Amniotic stem cell (primary cell): ENCODE data around the gene JAK3.
"Not testable (repeated sequence)": the region's sequence is repeated elsewhere in the genome, so short reads cannot be mapped to it uniquely, and the experiment has no call there.

Experiments
- DNase-seq: peaks from one replicate; lab custom pipeline; 2025; lab: John Stamatoyannopoulos, UW

The JAK3 gene

GRCh38 chr19:17777840-17778239, 69.9 kb downstream of the JAK3 start:
- DNase-seq: not testable (repeated sequence)

DNA sequence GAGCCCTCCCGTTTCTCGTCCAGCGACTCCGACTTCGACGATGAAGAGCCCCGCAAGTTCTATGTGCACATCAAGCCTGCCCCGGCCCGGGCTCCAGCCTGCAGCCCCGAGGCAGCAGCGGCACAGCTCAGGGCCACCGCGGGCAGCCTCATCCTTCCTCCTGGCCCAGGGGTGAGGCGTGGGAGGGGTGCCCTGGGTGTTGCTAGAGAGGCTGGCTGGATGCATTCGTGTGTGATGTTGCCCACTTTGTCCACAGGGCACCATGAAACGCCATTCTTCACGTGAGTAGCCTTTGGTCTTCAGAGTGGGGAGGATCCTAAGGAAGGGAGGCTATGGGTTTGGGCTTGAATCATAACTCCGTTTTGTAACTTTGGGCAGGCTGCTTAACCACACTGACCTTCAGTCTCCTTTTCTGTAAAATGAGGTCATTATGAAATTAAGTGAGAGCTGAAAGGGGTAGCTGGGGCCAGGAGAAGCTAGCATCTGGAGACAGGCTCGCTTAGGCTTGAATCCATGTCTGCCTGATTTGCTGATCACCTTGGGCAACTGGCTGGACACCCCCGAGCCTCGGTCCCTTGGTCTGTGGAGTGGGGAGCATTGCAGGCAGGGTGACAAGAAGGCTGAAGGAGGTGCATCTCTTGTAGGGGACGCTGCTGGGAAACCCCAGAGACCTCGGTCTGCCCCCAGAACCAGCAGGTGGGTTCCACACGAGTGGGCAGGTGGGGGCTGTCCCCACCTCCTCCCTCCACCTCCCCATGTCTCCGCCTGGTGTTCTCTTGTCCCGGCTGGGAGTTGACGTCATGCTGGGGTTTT, 71.6 kb downstream of the JAK3 start:
- no peak for DNase-seq

GRCh38 chr19:17775245-17775927, 72.4 kb downstream of the JAK3 start:
- no peak for DNase-seq
